Testis (tissue), 3 donors: Measurements from ENCODE around the gene DUSP8. TPM values are rescaled to one million over a fixed set of nuclear protein-coding genes. Genes with fewer than 3 reads are reported as not detected.

Experiments
- DNase-seq: peaks from one replicate; pipeline ENCODE4 v3.0.0-alpha.2; 2019
- H3K27ac ChIP-seq, 2 donors: fragments of 200-600 bp; sonication (generic); one replicate each; pipeline ENCODE4 v1.5.1; 2019
- H3K27me3 ChIP-seq: fragments of 200-600 bp; sonication (generic); one replicate; pipeline ENCODE4 v1.5.1; 2019
- H3K36me3 ChIP-seq: fragments of 200-600 bp; sonication (generic); one replicate; pipeline ENCODE4 v1.5.1; 2017; ENCODE audit warnings: low read depth; ENCODE audit errors: missing control alignments
- H3K4me1 ChIP-seq: fragments of 200-600 bp; sonication (generic); one replicate; pipeline ENCODE4 v1.5.1; 2019
- H3K4me3 ChIP-seq, 2 donors: fragments of 200-600 bp; sonication (generic); one replicate each; pipeline ENCODE4 v1.5.1; 2017 to 2019
- H3K9me3 ChIP-seq: fragments of 200-600 bp; sonication (generic); one replicate; pipeline ENCODE4 v1.5.1; 2017
- POLR2A ChIP-seq: fragments of 450-650 bp; IDR thresholded peaks from one replicate; pipeline ENCODE4 v1.6.1; 2017; ENCODE audit warnings: antibody characterized with exemption, mild to moderate bottlenecking, moderate library complexity
- WGBS, 2 donors: methylation state at CpG; one replicate each; pipeline ENCODE4 v1.1.5; 2018; 5-methylcytosine and 5-hydroxymethylcytosine counted together
- intact Hi-C: fragments of 100-400 bp; cut with DNase I; formaldehyde crosslinking; loops from one replicate; pipeline ENCODE4 v1.15.1; 2023; ENCODE audit warnings: low total_unique reads
- polyA plus RNA-seq: library from polyadenylated mRNA; stranded (reverse); fragments of 350-450 nt; fragmentation: Illumina TruSeq; extraction: RNeasy Lipid Tissue Mini Kit (QIAGEN cat#74804); gene quantifications from one replicate; pipeline ENCODE4 v1.2.3, GENCODE V29; 2014; ENCODE audit warnings: low read depth, low replicate concordance; ENCODE audit not compliant: insufficient read depth
- total RNA-seq, 2 donors: library from RNA; depleted of rRNA; stranded (reverse); fragments of >200 nt; gene quantifications; one replicate each; pipeline ENCODE4 v1.2.3, GENCODE V29; 2016
- TF ChIP-seq, protein P1 (sequence below), 3 experiments: fragments of 450-650 bp in 2 of 3; fragments of 200-600 bp in 1 of 3; sonication (generic) in 1 of 3; IDR thresholded peaks; one replicate each; pipeline ENCODE4 v1.5.1; 2016 to 2019; ENCODE audit warnings: antibody characterized with exemption in 3 of 3, mild to moderate bottlenecking in 2 of 3, moderate library complexity in 1 of 3

The DUSP8 gene
- total and polyA plus RNA-seq, 3 donors from 2014 or later: 7.0 to 14.4 (median 8.5) TPM

DNA sequence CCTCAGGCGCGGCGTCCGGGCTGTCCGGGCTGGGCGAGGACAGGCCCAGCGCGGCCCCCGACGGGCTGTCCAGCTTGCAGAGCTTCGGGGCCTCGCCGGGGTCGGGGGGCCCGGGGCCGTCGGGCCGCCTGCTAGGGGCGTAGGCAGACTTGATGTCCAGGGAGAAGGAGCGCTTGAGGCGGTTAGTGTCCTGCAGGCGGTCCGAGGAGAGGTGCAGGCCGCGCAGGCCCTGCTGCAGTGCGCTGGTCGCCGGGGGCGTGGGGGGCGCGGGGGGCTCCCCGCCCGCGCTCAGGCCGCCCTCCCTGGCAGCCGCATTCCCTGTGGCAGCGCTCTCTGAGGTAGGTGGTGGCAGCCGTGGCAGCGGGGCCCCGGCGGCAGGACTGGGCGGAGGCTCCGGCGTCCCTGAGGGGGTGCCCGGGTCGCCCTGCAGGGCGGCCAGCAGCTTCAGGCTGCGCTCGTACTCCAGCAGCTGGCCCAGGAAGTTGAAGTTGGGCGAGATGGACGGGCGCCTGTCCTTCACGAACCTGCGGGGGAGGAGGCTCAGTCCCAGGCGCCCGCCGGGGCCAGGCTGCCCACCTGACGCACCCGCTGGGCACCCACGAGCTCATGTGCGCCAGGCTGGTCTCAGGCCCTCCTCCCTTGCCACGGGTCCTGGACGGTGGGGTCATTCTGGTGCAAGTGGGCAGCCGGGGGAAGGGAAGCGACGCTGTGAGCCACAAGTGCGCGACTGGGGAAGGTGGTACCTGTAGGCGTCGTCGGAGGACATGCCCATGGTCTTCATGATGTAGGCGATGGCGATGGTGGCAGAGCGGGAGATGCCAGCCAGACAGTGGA, 14.8 kb downstream of the DUSP8 start:
- TF ChIP-seq, protein P1, sequence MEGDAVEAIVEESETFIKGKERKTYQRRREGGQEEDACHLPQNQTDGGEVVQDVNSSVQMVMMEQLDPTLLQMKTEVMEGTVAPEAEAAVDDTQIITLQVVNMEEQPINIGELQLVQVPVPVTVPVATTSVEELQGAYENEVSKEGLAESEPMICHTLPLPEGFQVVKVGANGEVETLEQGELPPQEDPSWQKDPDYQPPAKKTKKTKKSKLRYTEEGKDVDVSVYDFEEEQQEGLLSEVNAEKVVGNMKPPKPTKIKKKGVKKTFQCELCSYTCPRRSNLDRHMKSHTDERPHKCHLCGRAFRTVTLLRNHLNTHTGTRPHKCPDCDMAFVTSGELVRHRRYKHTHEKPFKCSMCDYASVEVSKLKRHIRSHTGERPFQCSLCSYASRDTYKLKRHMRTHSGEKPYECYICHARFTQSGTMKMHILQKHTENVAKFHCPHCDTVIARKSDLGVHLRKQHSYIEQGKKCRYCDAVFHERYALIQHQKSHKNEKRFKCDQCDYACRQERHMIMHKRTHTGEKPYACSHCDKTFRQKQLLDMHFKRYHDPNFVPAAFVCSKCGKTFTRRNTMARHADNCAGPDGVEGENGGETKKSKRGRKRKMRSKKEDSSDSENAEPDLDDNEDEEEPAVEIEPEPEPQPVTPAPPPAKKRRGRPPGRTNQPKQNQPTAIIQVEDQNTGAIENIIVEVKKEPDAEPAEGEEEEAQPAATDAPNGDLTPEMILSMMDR (IDR thresholded peaks at IDR 0.05): no peak
- no peak for TF ChIP-seq POLR2A
- Histone ChIP-seq H3K4me1 (peaks cover 14% of the 10 kb centered on the region), H3K36me3 (no peaks in the 10 kb centered on the region), H3K27ac (peak overlapping the region; percentile 26 to 52), H3K9me3 (no peaks in the 10 kb centered on the region), H3K27me3 (no peaks in the 10 kb centered on the region), H3K4me3 (no peak overlapping the region)
- intact Hi-C loops: no loop called here
- WGBS, 2 donors: 70 to 86% methylated on average over 11 to 40 of the region's 74 CpGs
- no peak for DNase-seq

DNA sequence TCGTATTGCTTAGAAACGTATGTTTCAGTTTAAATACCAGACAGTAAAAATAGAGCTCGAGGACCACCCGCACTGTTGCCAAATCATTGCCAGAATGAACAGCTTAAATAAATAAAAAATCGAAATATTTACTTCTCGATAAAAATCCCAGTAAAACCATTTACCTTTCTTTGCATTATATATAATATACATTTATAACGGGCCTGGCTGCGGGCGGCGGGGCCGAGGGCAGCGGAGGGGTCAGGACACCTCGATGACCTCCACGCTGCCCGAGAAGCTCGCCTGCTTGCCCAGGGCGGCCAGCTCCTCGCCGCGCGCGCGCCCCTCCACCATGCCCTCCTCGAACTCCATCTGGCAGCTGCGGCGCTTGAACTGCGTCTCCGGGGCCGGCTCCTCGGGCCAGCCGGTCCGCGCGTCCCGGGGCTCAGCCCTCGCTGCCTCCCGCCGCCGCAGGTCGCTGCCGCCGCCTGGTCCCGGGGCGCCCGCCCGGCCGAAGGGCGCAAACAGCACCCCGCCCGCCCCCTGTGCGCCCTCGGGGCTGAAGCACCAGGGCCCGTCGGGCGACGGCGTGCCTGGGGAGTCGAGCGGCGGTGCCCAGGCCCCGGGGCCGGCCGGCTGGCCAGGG, 15.7 kb downstream of the DUSP8 start:
- TF ChIP-seq, protein P1 (IDR thresholded peaks at IDR 0.05): no peak
- no peak for TF ChIP-seq POLR2A
- 44 to 51% methylated on average over 26 to 50 of the region's 63 CpGs for WGBS, 2 donors
- no peak overlapping the region for H3K27ac ChIP-seq
- DNase-seq: no peak
- H3K36me3 ChIP-seq: no peaks in the 10 kb centered on the region
- intact Hi-C loops: no loop called here
- H3K9me3 ChIP-seq: no peaks in the 10 kb centered on the region
- H3K4me3 ChIP-seq: no peak overlapping the region
- H3K27me3 ChIP-seq: no peaks in the 10 kb centered on the region
- peaks cover 14% of the 10 kb centered on the region for H3K4me1 ChIP-seq

DNA sequence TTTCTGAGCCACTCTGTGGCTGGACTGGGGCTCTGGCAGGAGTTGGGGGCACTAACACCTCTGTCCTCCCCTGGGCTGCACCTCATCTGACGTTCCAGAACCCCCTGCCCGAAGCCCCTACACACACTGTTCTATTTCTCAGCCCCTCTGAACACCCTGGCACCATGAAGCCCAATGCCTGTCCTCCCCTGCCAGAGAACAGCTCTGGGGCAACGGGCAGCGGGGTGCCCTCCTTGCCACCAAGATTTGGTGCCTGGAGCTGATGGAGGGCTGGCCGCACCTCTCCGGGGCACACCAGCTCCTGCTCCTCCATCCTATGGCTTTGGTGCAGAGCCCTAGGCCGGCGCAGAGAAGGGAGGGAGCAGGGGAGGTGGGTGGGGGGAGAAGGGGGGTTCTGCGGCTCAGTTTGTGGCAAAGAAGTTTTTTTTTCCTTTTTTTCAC, 16.3 kb downstream of the DUSP8 start:
- Histone ChIP-seq H3K4me1 (peaks cover 14% of the 10 kb centered on the region), H3K4me3 (no peak overlapping the region), H3K9me3 (no peaks in the 10 kb centered on the region), H3K36me3 (no peaks in the 10 kb centered on the region), H3K27ac (no peak overlapping the region), H3K27me3 (no peaks in the 10 kb centered on the region)
- DNase-seq: no peak
- no peak for TF ChIP-seq POLR2A
- TF ChIP-seq, protein P1 (IDR thresholded peaks at IDR 0.05): no peak
- intact Hi-C loops: no loop called here
- WGBS, 2 donors: 84 to 92% methylated on average over 9 of the region's 9 CpGs

DNA sequence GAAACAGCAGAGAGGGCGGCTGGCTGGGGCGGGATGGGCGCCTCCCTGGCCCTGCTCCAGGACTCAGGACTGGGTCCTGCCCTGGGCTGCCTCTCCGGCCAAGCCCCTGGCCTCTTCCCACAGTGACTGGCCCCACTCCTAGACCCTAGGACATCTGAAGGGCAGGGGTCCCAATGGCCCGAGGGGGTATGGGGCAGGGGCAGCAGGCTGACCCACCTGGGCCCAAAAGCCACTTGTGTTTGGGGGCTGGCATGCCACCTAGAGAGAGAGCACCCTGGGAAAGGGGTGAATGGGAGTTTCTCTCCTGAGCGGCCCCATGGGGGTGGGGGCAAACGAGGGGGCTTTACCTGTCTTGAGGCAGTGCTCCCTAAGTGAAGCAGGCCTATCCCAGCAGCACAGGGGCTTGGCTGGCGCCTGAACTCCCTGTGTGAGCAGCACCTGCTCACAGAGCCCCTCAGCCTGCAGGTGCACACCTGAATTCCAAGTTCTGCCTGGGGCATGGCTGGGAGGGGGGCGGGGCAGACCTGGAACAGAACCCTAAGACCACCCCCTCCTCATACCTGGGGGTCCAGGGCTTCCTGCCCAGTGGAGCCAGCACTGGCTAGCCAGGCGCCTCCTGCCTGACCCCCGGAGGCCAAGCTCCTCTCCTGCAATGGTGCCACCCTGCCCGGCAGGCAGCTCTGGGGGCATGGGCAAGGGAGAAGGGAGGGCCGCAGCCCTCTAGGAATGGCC, 16.9 kb downstream of the DUSP8 start:
- no peak for DNase-seq
- intact Hi-C loops: no loop called here
- TF ChIP-seq, protein P1 (IDR thresholded peaks at IDR 0.05): no peak
- H3K4me3 ChIP-seq: no peak overlapping the region
- WGBS, 2 donors: 86 to 88% methylated on average over 6 to 12 of the region's 13 CpGs
- peaks cover 14% of the 10 kb centered on the region for H3K4me1 ChIP-seq
- no peak overlapping the region for H3K27ac ChIP-seq
- H3K36me3 ChIP-seq: no peaks in the 10 kb centered on the region
- no peaks in the 10 kb centered on the region for H3K9me3 ChIP-seq
- no peaks in the 10 kb centered on the region for H3K27me3 ChIP-seq
